GM13976 (cell line): ENCODE data around the gene HGD.

ENCODE experiments used
- DNase-seq: peaks from one replicate; pipeline ENCODE4 v3.0.0; 2012; ENCODE audit warnings: low spot score
- CTCF ChIP-seq: IDR thresholded peaks from 2 replicates; pipeline ENCODE4 v1.5.1; 2012; ENCODE audit warnings: borderline replicate concordance, mild to moderate bottlenecking; ENCODE audit not compliant: insufficient read depth; ENCODE audit errors: extremely low read depth, missing control alignments, control extremely low read depth
- in situ Hi-C: fragments of 300-500 bp; cut with MboI; formaldehyde crosslinking; loops from one replicate; pipeline ENCODE4 v1.12.0; 2022; ENCODE audit warnings: low sequenced_read_pairs, mixed read lengths, inconsistent platforms; ENCODE audit not compliant: unreplicated experiment

HGD gene

GRCh38 chr3:120685411-120685810 is 3.4 kb upstream of the HGD start:
- DNase-seq: no peak
- in situ Hi-C loops: no loop called here
- no peak for TF ChIP-seq CTCF

GRCh38 chr3:120684896-120685295 is 2.9 kb upstream of the HGD start:
- in situ Hi-C loops: no loop called here
- no peak for TF ChIP-seq CTCF
- no peak for DNase-seq

DNA sequence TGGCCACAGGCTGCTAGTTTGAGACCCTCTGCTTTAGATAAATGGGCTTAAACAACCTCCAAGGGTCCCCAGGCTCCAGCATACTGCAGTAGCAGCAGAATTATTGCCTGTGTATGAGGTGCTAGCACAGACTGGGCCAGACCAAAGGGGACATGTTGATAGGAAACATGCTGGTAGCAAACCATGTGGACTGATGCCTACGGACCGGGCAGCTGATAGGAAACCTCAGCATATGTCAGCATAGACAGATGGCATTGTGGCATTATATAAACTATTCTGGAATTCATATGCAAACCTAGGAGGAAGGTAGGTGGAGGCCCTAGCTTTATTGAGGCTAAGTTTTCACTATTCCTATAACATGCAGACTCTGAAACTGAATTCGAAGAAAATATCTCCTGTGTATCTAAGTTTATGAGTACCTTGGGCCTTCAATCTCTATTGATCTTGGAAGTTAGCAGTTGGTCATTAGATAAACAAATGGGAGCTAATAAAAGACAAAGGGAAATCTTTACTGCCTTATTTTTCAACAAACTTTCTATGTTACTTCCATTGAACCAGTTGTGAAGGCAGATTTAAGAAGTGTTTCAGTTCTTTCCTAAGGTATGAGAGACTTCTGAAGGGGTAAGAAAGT is 1.7 kb upstream of the HGD start:
- no peak for TF ChIP-seq CTCF
- no peak for DNase-seq
- in situ Hi-C loops: no loop called here

GRCh38 chr3:120683213-120683612 is 1.2 kb upstream of the HGD start:
- DNase-seq: no peak
- in situ Hi-C loops: no loop called here
- TF ChIP-seq CTCF: no peak

GRCh38 chr3:120681506-120682038 is 467 bp downstream of the HGD start:
- DNase-seq: no peak
- no peak for TF ChIP-seq CTCF
- in situ Hi-C loops: no loop called here

DNA sequence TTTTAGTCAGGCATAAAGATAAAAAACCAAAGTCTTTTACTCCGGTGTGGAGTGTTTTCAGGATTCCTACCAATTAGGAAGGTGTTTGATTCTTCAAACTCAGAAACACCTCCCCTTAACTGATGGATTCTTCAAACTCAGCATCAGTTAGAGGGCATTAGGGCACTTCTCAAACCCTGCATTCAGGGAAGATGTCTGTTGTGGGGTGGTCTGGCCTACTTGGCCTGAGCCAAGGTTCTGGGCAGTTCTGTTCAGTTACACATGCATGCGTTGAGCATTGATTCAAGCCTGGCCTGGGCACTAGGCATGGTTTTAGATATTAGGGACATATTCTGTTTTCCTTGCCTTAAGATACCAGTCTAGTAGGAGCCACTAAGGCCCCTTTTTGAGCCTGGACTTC is 1.0 kb downstream of the HGD start:
- in situ Hi-C loops: no loop called here
- no peak for DNase-seq
- TF ChIP-seq CTCF: no peak
